Hepatocyte (in vitro differentiated cells): ENCODE results near the gene HBA2.

Source experiments
- EZH2 ChIP-seq: fragments of 200-600 bp; sonication (generic); IDR thresholded peaks from 2 replicates; pipeline ENCODE4 v1.6.1; 2016; ENCODE audit warnings: antibody characterized with exemption, mild to moderate bottlenecking, borderline replicate concordance
- TF ChIP-seq, protein P1 (sequence below): fragments of 200-600 bp; sonication (generic); IDR thresholded peaks from 2 replicates; pipeline ENCODE4 v1.5.1; 2016; ENCODE audit warnings: antibody characterized with exemption, mild to moderate bottlenecking; ENCODE audit not compliant: poor library complexity

DNA sequence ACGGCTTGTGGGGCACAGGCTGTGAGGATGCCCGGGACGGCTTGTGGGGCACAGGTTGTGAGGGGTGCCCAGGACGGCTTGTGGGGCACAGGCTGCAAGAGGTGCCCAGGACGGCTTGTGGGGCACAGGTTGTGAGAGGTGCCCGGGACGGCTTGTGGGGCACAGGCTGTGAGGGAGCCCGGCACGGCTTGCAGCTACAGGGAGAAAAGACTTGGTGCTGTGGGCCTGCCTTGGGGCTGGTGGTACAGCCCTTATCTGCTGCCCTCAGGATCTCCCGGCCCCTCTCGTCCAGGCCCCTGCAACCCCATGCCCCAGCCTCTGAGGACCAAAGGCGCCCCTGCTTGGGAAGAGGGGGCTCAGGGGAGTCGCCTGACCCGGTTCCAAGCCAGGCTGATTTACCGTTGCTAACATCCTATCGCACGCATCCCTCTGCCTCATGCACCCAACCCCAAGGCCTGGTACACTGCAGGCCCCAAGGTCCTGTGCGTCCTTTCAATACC is 11.9 kb upstream of the HBA2 start:
- TF ChIP-seq, protein P1, sequence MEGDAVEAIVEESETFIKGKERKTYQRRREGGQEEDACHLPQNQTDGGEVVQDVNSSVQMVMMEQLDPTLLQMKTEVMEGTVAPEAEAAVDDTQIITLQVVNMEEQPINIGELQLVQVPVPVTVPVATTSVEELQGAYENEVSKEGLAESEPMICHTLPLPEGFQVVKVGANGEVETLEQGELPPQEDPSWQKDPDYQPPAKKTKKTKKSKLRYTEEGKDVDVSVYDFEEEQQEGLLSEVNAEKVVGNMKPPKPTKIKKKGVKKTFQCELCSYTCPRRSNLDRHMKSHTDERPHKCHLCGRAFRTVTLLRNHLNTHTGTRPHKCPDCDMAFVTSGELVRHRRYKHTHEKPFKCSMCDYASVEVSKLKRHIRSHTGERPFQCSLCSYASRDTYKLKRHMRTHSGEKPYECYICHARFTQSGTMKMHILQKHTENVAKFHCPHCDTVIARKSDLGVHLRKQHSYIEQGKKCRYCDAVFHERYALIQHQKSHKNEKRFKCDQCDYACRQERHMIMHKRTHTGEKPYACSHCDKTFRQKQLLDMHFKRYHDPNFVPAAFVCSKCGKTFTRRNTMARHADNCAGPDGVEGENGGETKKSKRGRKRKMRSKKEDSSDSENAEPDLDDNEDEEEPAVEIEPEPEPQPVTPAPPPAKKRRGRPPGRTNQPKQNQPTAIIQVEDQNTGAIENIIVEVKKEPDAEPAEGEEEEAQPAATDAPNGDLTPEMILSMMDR, result no peak
- TF ChIP-seq EZH2, result no peak
